Stimulated activated CD4-positive, alpha-beta T cell treated with anti-CD3 and anti-CD28 coated beads, Interleukin-1b, Interleukin-23, amount 100 ng/mL, for 24 hours (primary cell): Measurements from ENCODE around the gene FBXL13.
"Not testable (repeated sequence)": the region's sequence is repeated elsewhere in the genome, so short reads cannot be mapped to it uniquely, and the experiment has no call there.

Experiments used
- DNase-seq, 4 experiments: peaks; one replicate each; pipeline ENCODE4 v3.0.0-alpha.2; 2020; ENCODE audit warnings: low read depth in 4 of 4, low spot score in 1 of 4

Gene FBXL13

DNA sequence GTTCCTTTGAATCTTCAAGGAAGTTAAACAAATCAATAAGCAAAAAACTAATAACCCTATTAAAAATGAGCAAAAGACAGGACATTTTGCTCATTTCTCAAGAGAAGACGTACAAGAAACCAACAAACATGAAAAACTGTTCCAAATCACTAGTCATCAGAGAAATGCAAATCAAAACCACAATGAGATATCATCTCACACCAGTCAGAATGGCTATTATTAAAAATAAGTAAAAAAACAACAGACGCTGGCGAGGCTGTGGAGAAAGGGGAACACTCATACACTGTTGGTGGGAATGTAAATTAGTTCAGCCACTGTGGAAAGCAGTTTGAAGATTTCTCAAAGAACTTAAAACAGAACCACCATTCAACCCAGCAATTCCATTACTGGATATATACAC is 304.1 kb downstream of the FBXL13 start:
- not testable (repeated sequence) for DNase-seq

- not testable (repeated sequence) for DNase-seq
Observed at GRCh38 chr7:102769657-102770192, 304.9 kb downstream of the FBXL13 start.

DNA sequence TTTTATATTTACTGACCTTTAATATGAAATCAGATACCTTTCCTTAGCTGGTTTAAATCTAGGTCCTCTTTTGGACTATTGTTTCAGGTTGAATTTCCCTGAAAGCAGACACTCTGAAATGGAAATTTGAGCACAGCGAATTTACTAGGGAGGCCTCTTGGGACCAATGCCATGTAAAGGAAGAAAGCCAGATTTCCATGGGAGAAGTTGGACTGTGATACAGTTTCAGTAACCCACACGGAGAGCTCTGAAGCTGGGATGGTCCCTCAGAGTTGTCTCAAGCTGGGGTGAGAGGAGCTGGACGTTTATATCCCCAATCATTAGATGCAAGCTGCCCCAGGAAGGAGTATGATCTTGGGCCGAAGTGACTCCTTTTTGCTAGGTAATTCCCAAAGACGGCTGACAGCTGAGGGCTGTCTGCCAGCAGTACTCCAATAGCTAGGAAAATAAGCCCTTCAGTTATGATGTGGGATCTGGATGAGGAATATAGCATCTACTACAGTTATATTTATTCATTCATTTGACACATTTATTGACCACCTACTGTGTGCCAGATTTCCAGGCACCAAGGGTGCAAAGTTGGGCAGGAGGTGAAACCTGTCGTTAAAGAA is 311.2 kb downstream of the FBXL13 start:
- not testable (repeated sequence) for DNase-seq
